ENCODE data around the gene NLGN1. TPM values are rescaled to one million over a fixed set of nuclear protein-coding genes. Genes with fewer than 3 reads are reported as not detected.

The NLGN1 gene
- total RNA-seq, 2 experiments from 2014 or later = not detected

- Mint-ChIP-seq H3K27ac (no peak overlapping the region), H3K27me3 (no peaks in the 10 kb centered on the region), H3K36me3 (no peaks in the 10 kb centered on the region), H3K4me1 (no peaks in the 10 kb centered on the region), H3K9me3 (no peaks in the 10 kb centered on the region), H3K4me3 (no peak overlapping the region)
- no peak for DNase-seq
Observed at GRCh38 chr3:174016186-174016585, 618.6 kb downstream of the NLGN1 start.

GRCh38 chr3:174020156-174020555 is 622.6 kb downstream of the NLGN1 start:
- Mint-ChIP-seq H3K4me3 (no peak overlapping the region), H3K27me3 (no peaks in the 10 kb centered on the region), H3K4me1 (no peaks in the 10 kb centered on the region), H3K36me3 (no peaks in the 10 kb centered on the region), H3K27ac (no peak overlapping the region), H3K9me3 (no peaks in the 10 kb centered on the region)
- DNase-seq = no peak

- Mint-ChIP-seq H3K36me3 (no peaks in the 10 kb centered on the region), H3K9me3 (peaks cover 10% of the 10 kb centered on the region), H3K4me1 (no peaks in the 10 kb centered on the region), H3K4me3 (no peak overlapping the region), H3K27me3 (no peaks in the 10 kb centered on the region), H3K27ac (no peak overlapping the region)
- DNase-seq = no peak
Observed at GRCh38 chr3:174023421-174023820, 625.9 kb downstream of the NLGN1 start.

- Mint-ChIP-seq H3K9me3 (peaks cover 17% of the 10 kb centered on the region), H3K4me1 (no peaks in the 10 kb centered on the region), H3K27ac (no peak overlapping the region), H3K4me3 (no peak overlapping the region), H3K36me3 (no peaks in the 10 kb centered on the region), H3K27me3 (no peaks in the 10 kb centered on the region)
- no peak for DNase-seq
Observed at GRCh38 chr3:174028673-174029072, 631.1 kb downstream of the NLGN1 start.

- Mint-ChIP-seq H3K4me1 (no peaks in the 10 kb centered on the region), H3K27ac (no peak overlapping the region), H3K9me3 (peaks cover 5% of the 10 kb centered on the region), H3K27me3 (no peaks in the 10 kb centered on the region), H3K4me3 (no peak overlapping the region), H3K36me3 (no peaks in the 10 kb centered on the region)
- no peak for DNase-seq
Observed at GRCh38 chr3:174035328-174035886, 637.9 kb downstream of the NLGN1 start.

GRCh38 chr3:174046311-174046710 is 648.8 kb downstream of the NLGN1 start:
- Mint-ChIP-seq H3K36me3 (no peaks in the 10 kb centered on the region), H3K4me1 (no peaks in the 10 kb centered on the region), H3K9me3 (peaks cover 3% of the 10 kb centered on the region), H3K27me3 (no peaks in the 10 kb centered on the region), H3K27ac (no peak overlapping the region), H3K4me3 (no peak overlapping the region)
- no peak for DNase-seq

- H3K4me3 Mint-ChIP-seq = no peak overlapping the region
- no peaks in the 10 kb centered on the region for H3K4me1 Mint-ChIP-seq
- no peaks in the 10 kb centered on the region for H3K36me3 Mint-ChIP-seq
- H3K27ac Mint-ChIP-seq = no peak overlapping the region
- DNase-seq = no peak
- peaks cover 3% of the 10 kb centered on the region for H3K9me3 Mint-ChIP-seq
- H3K27me3 Mint-ChIP-seq = no peaks in the 10 kb centered on the region
Observed at GRCh38 chr3:174049472-174049871, 651.9 kb downstream of the NLGN1 start.

GRCh38 chr3:174051191-174051590 is 653.6 kb downstream of the NLGN1 start:
- no peaks in the 10 kb centered on the region for H3K36me3 Mint-ChIP-seq
- H3K9me3 Mint-ChIP-seq = no peaks in the 10 kb centered on the region
- no peak for DNase-seq
- H3K4me1 Mint-ChIP-seq = no peaks in the 10 kb centered on the region
- no peaks in the 10 kb centered on the region for H3K27me3 Mint-ChIP-seq
- no peak overlapping the region for H3K4me3 Mint-ChIP-seq
- no peak overlapping the region for H3K27ac Mint-ChIP-seq

- Mint-ChIP-seq H3K9me3 (peaks cover 8% of the 10 kb centered on the region), H3K4me1 (no peaks in the 10 kb centered on the region), H3K36me3 (no peaks in the 10 kb centered on the region), H3K27me3 (no peaks in the 10 kb centered on the region), H3K27ac (no peak overlapping the region), H3K4me3 (no peak overlapping the region)
- no peak for DNase-seq
Observed at GRCh38 chr3:174058804-174059203, 661.3 kb downstream of the NLGN1 start.

GRCh38 chr3:174060431-174060830 is 662.9 kb downstream of the NLGN1 start:
- no peak overlapping the region for H3K27ac Mint-ChIP-seq
- no peaks in the 10 kb centered on the region for H3K36me3 Mint-ChIP-seq
- H3K4me1 Mint-ChIP-seq = no peaks in the 10 kb centered on the region
- H3K9me3 Mint-ChIP-seq = peaks cover 10% of the 10 kb centered on the region
- H3K27me3 Mint-ChIP-seq = no peaks in the 10 kb centered on the region
- no peak for DNase-seq
- no peak overlapping the region for H3K4me3 Mint-ChIP-seq

GRCh38 chr3:174061162-174061561 is 663.6 kb downstream of the NLGN1 start:
- DNase-seq = no peak
- H3K36me3 Mint-ChIP-seq = no peaks in the 10 kb centered on the region
- peaks cover 12% of the 10 kb centered on the region for H3K9me3 Mint-ChIP-seq
- H3K4me3 Mint-ChIP-seq = no peak overlapping the region
- no peak overlapping the region for H3K27ac Mint-ChIP-seq
- H3K27me3 Mint-ChIP-seq = no peaks in the 10 kb centered on the region
- no peaks in the 10 kb centered on the region for H3K4me1 Mint-ChIP-seq

GRCh38 chr3:174061731-174062130 is 664.2 kb downstream of the NLGN1 start:
- no peaks in the 10 kb centered on the region for H3K4me1 Mint-ChIP-seq
- no peak for DNase-seq
- peaks cover 12% of the 10 kb centered on the region for H3K9me3 Mint-ChIP-seq
- H3K27ac Mint-ChIP-seq = no peak overlapping the region
- no peaks in the 10 kb centered on the region for H3K27me3 Mint-ChIP-seq
- no peak overlapping the region for H3K4me3 Mint-ChIP-seq
- no peaks in the 10 kb centered on the region for H3K36me3 Mint-ChIP-seq

GRCh38 chr3:174062923-174063322 is 665.4 kb downstream of the NLGN1 start:
- no peak overlapping the region for H3K4me3 Mint-ChIP-seq
- no peaks in the 10 kb centered on the region for H3K36me3 Mint-ChIP-seq
- DNase-seq = no peak
- no peak overlapping the region for H3K27ac Mint-ChIP-seq
- no peaks in the 10 kb centered on the region for H3K4me1 Mint-ChIP-seq
- no peaks in the 10 kb centered on the region for H3K27me3 Mint-ChIP-seq
- peaks cover 12% of the 10 kb centered on the region for H3K9me3 Mint-ChIP-seq

- Mint-ChIP-seq H3K27ac (no peak overlapping the region), H3K9me3 (peaks cover 7% of the 10 kb centered on the region), H3K27me3 (no peaks in the 10 kb centered on the region), H3K36me3 (no peaks in the 10 kb centered on the region), H3K4me3 (no peak overlapping the region), H3K4me1 (no peaks in the 10 kb centered on the region)
- no peak for DNase-seq
Observed at GRCh38 chr3:174068035-174068434, 670.5 kb downstream of the NLGN1 start.

- Mint-ChIP-seq H3K9me3 (no peaks in the 10 kb centered on the region), H3K4me3 (no peak overlapping the region)
Observed at GRCh38 chr3:174072675-174073074, 675.1 kb downstream of the NLGN1 start.

GRCh38 chr3:174083706-174084105 is 686.2 kb downstream of the NLGN1 start:
- Mint-ChIP-seq H3K9me3 (no peaks in the 10 kb centered on the region), H3K27me3 (no peaks in the 10 kb centered on the region), H3K27ac (no peak overlapping the region), H3K36me3 (no peaks in the 10 kb centered on the region), H3K4me1 (no peaks in the 10 kb centered on the region), H3K4me3 (no peak overlapping the region)
- DNase-seq = no peak

More at GRCh38 chr3:174072675-174073074, 675.1 kb downstream of the NLGN1 start:
- no peak for DNase-seq
- H3K27me3 Mint-ChIP-seq = no peaks in the 10 kb centered on the region
- no peaks in the 10 kb centered on the region for H3K36me3 Mint-ChIP-seq
- H3K27ac Mint-ChIP-seq = no peak overlapping the region
- H3K4me1 Mint-ChIP-seq = no peaks in the 10 kb centered on the region
